Ishikawa (cell line): ENCODE data around the gene DNAH9.

Experiments
- EGR1 ChIP-seq: IDR thresholded peaks from 2 replicates; pipeline ENCODE4 v1.6.1; 2012
- RAD21 ChIP-seq: IDR thresholded peaks from 2 replicates; pipeline ENCODE4 v1.6.1; 2012; ENCODE audit warnings: low read depth
- TAF1 ChIP-seq: IDR thresholded peaks from 2 replicates; pipeline ENCODE4 v1.6.1; 2012; ENCODE audit warnings: low read depth, mild to moderate bottlenecking
- YY1 ChIP-seq: IDR thresholded peaks from 2 replicates; pipeline ENCODE4 v1.6.1; 2012; ENCODE audit warnings: low read depth
- ZBTB7A ChIP-seq: IDR thresholded peaks from 2 replicates; pipeline ENCODE4 v1.6.1; 2012; ENCODE audit warnings: low read depth
- TF ChIP-seq, protein P1 (sequence below): IDR thresholded peaks from 2 replicates; pipeline ENCODE4 v1.6.1; 2012; ENCODE audit warnings: low read depth, mild to moderate bottlenecking

DNA sequence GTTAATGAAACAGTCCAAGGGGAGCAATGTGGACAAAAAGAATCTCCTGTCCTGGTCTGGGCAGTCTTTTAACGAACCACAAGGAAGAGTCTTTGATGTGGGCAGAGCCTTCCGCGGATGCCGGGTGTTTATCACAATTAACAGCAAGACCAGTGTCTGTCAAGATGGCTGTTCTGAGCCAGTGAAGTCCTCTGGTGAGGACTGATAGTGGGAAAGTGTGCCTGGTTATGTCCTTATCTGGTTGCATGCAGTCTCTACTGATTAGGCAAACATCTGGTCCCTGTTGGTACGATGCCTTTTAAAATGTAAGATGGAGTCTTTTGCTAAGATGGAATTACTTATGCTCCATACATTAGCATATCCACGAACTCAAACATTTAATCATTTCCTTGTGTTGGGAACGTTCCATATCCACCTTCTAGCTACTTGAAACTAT is 310.5 kb downstream of the DNAH9 start:
- TF ChIP-seq TAF1, result no peak
- no peak for TF ChIP-seq EGR1
- no peak for TF ChIP-seq YY1
- TF ChIP-seq, protein P1, sequence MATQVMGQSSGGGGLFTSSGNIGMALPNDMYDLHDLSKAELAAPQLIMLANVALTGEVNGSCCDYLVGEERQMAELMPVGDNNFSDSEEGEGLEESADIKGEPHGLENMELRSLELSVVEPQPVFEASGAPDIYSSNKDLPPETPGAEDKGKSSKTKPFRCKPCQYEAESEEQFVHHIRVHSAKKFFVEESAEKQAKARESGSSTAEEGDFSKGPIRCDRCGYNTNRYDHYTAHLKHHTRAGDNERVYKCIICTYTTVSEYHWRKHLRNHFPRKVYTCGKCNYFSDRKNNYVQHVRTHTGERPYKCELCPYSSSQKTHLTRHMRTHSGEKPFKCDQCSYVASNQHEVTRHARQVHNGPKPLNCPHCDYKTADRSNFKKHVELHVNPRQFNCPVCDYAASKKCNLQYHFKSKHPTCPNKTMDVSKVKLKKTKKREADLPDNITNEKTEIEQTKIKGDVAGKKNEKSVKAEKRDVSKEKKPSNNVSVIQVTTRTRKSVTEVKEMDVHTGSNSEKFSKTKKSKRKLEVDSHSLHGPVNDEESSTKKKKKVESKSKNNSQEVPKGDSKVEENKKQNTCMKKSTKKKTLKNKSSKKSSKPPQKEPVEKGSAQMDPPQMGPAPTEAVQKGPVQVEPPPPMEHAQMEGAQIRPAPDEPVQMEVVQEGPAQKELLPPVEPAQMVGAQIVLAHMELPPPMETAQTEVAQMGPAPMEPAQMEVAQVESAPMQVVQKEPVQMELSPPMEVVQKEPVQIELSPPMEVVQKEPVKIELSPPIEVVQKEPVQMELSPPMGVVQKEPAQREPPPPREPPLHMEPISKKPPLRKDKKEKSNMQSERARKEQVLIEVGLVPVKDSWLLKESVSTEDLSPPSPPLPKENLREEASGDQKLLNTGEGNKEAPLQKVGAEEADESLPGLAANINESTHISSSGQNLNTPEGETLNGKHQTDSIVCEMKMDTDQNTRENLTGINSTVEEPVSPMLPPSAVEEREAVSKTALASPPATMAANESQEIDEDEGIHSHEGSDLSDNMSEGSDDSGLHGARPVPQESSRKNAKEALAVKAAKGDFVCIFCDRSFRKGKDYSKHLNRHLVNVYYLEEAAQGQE, result no peak
- TF ChIP-seq ZBTB7A, result no peak
- TF ChIP-seq RAD21, result no peak
